LNCAP (cell line): ENCODE measurements around the gene KITLG.

Experiments used
- CTCF ChIP-seq: fragments of 450-650 bp; IDR thresholded peaks from 2 replicates; pipeline ENCODE4 v1.5.1; 2017; ENCODE audit warnings: mild to moderate bottlenecking

Gene KITLG

GRCh38 chr12:88448337-88448915 lies 131.8 kb downstream of the KITLG start:
- TF ChIP-seq CTCF, result no peak

- no peak for TF ChIP-seq CTCF
Observed at GRCh38 chr12:88445705-88446394, 134.4 kb downstream of the KITLG start.

- no peak for TF ChIP-seq CTCF
Observed at GRCh38 chr12:88444481-88444880, 135.8 kb downstream of the KITLG start.
